SW480 (cell line): ENCODE data around the gene SYT11.
"Not testable (repeated sequence)": the region's sequence is repeated elsewhere in the genome, so short reads cannot be mapped to it uniquely, and the experiment has no call there.

Experiments used
- DNase-seq: peaks from one replicate; pipeline ENCODE4 v3.0.0-alpha.2; 2016; ENCODE audit warnings: low spot score

The SYT11 gene

GRCh38 chr1:155899683-155900082 is 40.3 kb downstream of the SYT11 start:
- no peak for DNase-seq

DNA sequence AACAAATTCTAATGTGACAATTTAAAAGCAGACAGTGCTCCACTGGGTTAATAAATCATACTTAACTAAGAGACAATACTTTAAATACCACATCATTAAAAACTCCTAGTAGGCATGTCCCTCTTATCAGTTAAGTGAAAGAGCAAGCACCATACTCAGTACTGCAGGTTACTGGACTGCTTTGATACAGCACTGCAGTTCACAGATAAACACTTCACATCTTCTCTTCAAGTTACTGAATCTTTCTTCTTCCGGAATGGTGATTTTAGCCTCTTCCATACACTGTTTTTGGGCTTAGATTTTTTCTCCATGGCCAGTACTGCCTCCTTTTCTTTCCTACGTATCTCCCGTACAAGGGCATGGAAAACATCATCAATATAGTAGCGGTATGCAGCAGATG is 40.8 kb downstream of the SYT11 start:
- no peak for DNase-seq

- DNase-seq, result no peak
These were observed 44.9 kb downstream of the SYT11 start for GRCh38 chr1:155904261-155904660.

DNA sequence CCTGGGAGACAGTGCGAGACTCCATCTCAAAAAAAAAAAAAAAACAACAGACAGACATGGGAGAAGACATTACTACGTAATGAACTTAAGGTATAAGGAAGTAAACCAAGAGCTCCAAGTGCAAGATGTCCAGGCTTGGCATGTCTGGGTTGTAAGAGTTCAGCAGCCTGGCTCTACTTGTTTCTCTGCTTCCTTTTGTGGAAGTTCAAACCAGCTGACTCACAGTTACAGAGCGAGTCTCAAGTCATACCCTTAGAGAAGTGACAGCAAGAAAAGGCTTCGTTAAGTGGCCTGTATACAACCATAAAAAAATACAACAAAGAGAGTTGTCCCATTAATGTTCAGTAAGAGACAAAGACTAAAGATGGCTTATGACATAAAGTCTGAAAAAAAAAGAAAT is 50.5 kb downstream of the SYT11 start:
- DNase-seq, result no peak

- DNase-seq, result peak; percentile 46
These were observed 51.3 kb downstream of the SYT11 start for GRCh38 chr1:155910621-155911121.

DNA sequence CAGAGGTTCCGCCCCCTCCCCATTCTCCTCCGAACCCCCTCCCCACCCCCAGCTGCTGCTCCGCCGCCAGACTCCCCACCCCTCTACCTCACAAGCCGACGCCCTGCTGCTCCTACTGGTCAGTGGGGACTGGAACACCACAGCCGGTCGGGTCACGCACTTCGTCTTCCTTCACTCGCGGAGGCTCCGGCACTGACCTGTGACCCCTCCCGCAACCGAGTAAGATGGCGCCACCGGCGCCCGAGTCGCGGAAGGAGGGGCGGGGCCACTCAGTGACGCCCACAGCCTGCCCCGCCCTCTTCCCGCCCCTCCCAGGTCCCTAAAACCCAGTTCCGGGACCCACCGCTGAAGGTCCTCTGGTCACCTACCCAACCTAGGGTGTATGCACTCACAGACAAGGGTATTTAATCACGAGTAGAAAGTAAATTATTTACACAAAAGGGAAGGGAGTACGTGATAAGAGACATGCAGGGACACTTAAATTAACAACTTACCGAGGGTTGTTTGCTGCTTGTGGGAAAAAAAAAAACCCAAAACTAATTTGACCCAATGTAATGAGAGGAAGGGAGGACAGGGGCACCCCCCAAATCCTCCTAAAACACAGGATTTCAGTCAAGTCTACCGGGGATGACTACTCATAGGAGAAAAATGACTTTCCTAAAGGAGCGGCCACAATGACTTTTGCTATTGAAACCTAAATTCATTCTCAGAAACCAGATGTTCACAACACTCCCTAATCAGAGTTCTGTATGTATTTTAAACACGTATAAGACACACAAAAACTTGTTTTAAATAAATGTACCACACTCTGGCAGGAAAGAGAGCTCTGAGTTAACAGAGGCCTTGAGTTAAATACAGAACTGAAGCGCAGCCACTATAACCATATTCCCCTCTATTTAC is 52.0 kb downstream of the SYT11 start, which contains the start of gene RIT1:
Gene RIT1 (minus strand): TSS at position 194 of the 900 bp plus-strand sequence. CDS start 588 bp downstream, outside the sequence.
- peak; percentile 78 for DNase-seq

DNA sequence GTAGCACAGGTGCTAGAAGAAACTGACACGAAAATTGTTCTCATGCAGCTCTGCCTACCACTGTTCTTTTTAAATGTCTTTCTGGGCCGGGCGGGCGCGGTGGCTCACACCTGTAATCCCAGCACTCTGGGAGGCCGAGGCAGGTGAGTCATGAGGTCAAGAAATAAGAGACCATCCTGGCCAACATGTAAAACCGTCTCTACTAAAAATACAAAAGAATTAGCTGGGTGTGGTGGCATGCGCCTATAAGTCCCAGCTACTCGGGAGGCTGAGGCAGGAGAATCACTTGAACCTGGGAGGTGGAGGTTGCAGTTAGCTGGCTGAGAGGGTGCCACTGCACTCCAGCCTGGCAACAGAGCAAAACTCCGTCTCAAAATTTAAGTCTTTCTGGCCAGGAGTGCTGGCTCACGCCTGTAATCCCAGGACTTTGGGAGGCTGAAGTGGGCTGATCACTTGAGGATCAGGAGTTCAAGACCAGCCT is 52.7 kb downstream of the SYT11 start:
- DNase-seq, result peak; percentile 17

DNA sequence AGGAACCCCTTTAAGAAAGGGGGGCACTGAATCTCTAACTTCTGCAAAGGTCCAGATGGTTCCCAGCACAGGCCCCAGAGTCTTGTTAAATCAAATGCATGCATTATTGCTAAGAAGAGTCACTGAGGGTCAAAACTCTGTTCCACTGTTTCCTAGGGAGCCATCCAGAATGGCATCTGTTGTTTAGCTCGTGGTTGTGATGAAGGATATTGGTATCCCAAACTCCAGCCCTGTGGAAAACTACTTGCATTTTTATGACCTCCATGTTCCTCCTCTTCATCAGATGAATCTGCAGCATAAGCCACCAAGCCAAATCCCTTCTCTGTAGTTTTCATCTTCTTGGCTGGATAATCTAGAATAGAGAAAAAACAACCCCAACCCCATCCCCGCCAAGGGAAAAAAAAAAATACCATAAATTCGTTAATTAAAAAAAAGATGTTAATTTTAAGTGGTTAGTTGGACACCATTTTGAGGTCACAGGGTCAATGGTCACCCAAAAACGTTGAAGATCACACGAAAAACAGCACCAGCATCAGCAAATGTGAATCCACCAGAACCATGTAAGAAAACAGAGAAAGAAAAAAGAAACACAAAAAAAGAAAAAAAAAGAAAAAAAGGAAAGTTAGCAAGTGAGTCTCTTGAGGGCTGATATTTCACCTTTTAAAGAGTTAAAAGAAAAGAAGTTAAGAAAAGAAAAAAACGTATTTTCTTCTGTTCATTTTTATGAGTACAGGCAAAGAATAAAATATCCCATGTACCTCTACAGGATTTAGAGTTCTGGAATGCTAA is 54.8 kb downstream of the SYT11 start:
- no peak for DNase-seq

GRCh38 chr1:155918660-155919059 is 59.3 kb downstream of the SYT11 start:
- no peak for DNase-seq

GRCh38 chr1:155919801-155920200 is 60.4 kb downstream of the SYT11 start:
- DNase-seq, result no peak

- DNase-seq, result no peak
These were observed 61.4 kb downstream of the SYT11 start for GRCh38 chr1:155920717-155921116.

DNA sequence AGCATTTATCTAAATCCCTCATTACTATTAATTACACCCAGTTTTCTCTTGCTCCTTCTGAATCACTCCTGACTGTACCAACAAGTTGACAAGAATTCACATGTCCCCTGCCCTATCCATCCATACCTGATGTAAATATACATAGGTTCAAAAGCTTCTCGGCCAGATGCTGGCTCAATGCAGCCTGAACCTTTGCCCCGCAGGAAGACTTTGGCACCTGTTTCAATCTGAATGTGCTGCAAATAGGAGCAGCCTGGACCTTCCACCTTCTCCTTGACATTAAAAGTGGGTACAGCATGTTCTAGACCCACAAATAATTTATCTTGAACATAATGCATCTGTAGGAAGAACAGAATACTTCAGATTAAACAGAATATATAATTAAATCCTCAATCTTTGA is 66.1 kb downstream of the SYT11 start:
- DNase-seq, result no peak

DNA sequence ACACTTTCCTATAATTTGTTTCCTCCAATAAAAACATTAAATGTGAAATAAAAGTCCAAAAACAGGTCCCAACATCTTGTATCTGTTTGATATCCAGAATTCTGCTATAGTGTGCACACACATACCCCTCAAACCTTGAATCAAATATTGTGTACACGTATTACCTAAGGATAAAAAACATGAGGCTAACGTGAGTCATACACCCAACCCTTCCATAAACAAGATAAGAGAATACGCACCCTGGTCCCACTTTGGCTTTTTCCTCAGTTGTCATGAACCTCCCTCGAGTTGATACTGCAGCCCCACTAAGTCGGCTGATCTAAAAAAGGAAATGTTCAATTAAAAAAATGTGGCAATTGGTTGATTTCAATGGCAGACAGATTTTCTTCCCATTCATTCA is 69.7 kb downstream of the SYT11 start:
- no peak for DNase-seq

DNA sequence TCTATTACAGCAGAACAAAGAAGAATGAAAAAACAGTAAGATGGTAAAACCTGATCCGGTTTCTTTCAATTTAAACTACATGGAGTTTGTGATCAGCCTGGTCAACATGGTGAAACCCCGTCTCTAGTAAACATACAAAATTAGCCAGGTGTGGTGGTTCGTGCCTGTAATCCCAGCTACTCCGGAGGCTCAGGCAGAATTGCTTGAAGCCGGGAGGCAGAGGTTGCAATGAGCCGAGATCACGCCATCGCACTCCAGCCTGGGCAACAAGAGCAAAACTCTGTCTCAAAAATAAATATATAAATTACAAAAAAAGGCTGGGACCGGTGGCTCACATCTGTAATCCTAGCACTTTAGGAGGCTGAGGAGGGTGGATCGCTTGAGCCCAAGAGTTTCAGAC is 71.4 kb downstream of the SYT11 start:
- DNase-seq, result not testable (repeated sequence)

GRCh38 chr1:155931332-155932038 is 72.1 kb downstream of the SYT11 start:
- peak; percentile 34 for DNase-seq

DNA sequence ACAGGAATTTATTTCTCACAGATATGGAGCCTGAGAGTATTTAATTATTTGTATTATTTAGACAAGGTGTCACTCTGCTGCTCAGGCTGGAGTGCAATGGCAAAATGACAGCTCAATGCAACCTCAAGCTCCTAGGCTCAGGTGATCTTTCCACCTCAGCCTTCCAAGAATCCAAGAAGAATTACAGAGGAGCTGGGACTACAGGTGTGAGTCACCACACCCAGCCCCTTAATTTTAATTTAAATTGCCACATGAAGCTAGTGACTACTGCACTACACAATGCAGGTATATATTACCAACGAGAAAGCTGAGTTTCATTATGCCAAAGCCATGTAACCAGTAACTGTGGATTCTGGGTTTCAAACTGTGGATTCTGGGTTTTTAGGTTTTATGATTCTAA is 72.7 kb downstream of the SYT11 start:
- no peak for DNase-seq

- DNase-seq, result no peak
These were observed 73.1 kb downstream of the SYT11 start for GRCh38 chr1:155932487-155932886.

- DNase-seq, result no peak
These were observed 74.3 kb downstream of the SYT11 start for GRCh38 chr1:155933591-155934096.

DNA sequence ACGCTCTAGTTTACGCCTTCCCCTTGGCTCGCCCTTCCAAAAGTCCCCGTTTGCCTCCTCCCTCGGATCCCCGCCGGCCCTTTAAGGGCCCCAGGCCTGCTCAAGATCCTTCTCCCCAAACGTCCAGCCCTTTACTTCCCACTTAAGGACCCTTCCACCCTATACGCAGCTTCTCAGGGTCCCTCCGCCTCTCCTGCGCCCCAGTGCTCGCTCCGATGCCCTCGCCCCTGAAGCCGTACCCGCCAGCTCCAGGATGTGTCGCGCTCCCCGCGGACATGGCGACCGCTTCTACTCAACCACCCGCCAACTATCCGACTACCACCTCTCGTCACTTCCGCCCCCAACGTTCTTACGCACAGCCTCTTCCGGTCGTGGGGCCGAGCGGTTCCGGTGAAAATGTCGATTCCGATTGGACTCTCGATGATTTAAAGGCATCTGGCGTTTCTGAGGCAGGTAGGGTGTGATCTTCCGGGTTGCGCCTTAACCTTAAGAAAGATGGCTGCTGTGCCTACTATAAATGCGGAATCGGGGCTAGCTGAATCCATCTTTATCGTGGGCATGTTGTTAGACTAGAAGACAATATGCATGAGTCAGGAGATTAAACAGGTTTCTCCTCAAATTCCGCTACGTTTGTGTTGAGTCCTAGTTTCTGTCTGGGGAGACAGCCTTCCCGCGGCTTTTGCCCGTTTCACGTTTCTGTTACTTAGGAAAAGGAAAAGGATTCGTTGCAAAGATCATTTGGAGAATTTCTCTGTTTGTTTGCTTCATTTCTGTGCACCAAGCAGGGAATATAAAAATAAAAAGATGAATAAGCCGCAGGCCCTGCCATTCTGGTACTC is 74.9 kb downstream of the SYT11 start, which contains the start of gene KHDC4:
Gene KHDC4 (minus strand): TSS at position 317 of the 839 bp plus-strand sequence. CDS start 40 bp downstream, at position 277.
- peak; percentile 99 for DNase-seq
